Body of pancreas (tissue), 4 donors: ENCODE measurements around the gene CDKAL1.

ENCODE experiments used
- CTCF ChIP-seq, 7 experiments: fragments of 450-650 bp in 4 of 7; fragments of 200-600 bp in 3 of 7; sonication (generic) in 3 of 7; IDR thresholded peaks; one replicate each; pipeline ENCODE4 v1.5.1; 2016 to 2019; ENCODE audit warnings: antibody characterized with exemption in 7 of 7
- POLR2A ChIP-seq, 3 donors: fragments of 450-650 bp; IDR thresholded peaks; one replicate each; pipeline ENCODE4 v1.6.1; 2016; ENCODE audit warnings: antibody characterized with exemption in 3 of 3, mild to moderate bottlenecking in 2 of 3

GRCh38 chr6:20719980-20720379 is 185.7 kb downstream of the CDKAL1 start:
- no peak for TF ChIP-seq CTCF (IDR thresholded peaks at IDR 0.05)
- TF ChIP-seq POLR2A (IDR thresholded peaks at IDR 0.05): no peak
